ENCODE data around the gene RAD51B. TPM values are rescaled to one million over a fixed set of nuclear protein-coding genes. Genes with fewer than 3 reads are reported as not detected.

RAD51B gene
- total and polyA plus RNA-seq, 9 of the 15 experiments (the other 6 are each of a cell fraction or from before 2014, with no cell fraction given), result 8.5 to 17.3 (median 11.3) TPM

GRCh38 chr14:68028075-68028474 is 208.5 kb downstream of the RAD51B start:
- POLR2A ChIA-PET, result no interaction called here
- Histone ChIP-seq H3K4me3 (no peak overlapping the region), H3K36me3 (ENCODE audit: control insufficient read depth, insufficient read depth, low read length) (no peaks in the 10 kb centered on the region), H3K9me1 (ENCODE audit: control insufficient read depth, insufficient read depth, low read length) (no peaks in the 10 kb centered on the region), H2AFZ (ENCODE audit: low read depth, low read length) (no peak overlapping the region), H3K79me2 (ENCODE audit: control insufficient read depth, insufficient read depth, low read length) (no peaks in the 10 kb centered on the region), H3K9me3 (replicated peaks; ENCODE audit: control insufficient read depth, insufficient read depth, low read depth, low read length) (no peaks in the 10 kb centered on the region), H4K20me1 (replicated peaks; ENCODE audit: control insufficient read depth, insufficient read depth, low read length) (no peaks in the 10 kb centered on the region), H3K27ac (ENCODE audit: extremely low read depth, low read depth, low read length) (no peak overlapping the region), H3K9ac (ENCODE audit: insufficient read depth in 1 of 2, low read depth in 2 of 2, low read length in 2 of 2) (no peak overlapping the region), H3K4me2 (ENCODE audit: insufficient read depth, low read length) (no peak overlapping the region), H3K4me1 (replicated peaks in 1 of 2; ENCODE audit: control insufficient read depth in 2 of 2, insufficient read depth in 2 of 2, low read length in 2 of 2) (no peaks in the 10 kb centered on the region), H3K27me3 (ENCODE audit: control insufficient read depth in 2 of 2, insufficient read depth in 2 of 2, low read length in 2 of 2) (no peaks in the 10 kb centered on the region)
- ATAC-seq (no peak), DNase-seq (ENCODE audit: extremely low read depth in 1 of 4, low spot score in 3 of 4) (no peak), FAIRE-seq (no peak)
- CTCF ChIA-PET (ENCODE audit: low intra/inter-chr PET ratio), result no interaction called here
- BruUV-seq (replicated peaks), result no TSS peak
- in situ Hi-C loops (cut with MboI) (no loop called here), intact Hi-C loops (cut with micrococcal nuclease) (no loop called here)
- 8% methylated on average over 1 of the region's 1 CpG for WGBS (ENCODE audit: insufficient coverage, low coverage, missing lambda C conversion rate)
- TF ChIP-seq ESRRA (IDR thresholded peaks at IDR 0.05; ENCODE audit: borderline replicate concordance, low read depth), result no peak
- no peak for TF ChIP-seq HES1 (IDR thresholded peaks at IDR 0.05; ENCODE audit: low read depth)
- TF ChIP-seq, protein P1, sequence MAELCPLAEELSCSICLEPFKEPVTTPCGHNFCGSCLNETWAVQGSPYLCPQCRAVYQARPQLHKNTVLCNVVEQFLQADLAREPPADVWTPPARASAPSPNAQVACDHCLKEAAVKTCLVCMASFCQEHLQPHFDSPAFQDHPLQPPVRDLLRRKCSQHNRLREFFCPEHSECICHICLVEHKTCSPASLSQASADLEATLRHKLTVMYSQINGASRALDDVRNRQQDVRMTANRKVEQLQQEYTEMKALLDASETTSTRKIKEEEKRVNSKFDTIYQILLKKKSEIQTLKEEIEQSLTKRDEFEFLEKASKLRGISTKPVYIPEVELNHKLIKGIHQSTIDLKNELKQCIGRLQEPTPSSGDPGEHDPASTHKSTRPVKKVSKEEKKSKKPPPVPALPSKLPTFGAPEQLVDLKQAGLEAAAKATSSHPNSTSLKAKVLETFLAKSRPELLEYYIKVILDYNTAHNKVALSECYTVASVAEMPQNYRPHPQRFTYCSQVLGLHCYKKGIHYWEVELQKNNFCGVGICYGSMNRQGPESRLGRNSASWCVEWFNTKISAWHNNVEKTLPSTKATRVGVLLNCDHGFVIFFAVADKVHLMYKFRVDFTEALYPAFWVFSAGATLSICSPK (IDR thresholded peaks at IDR 0.05; ENCODE audit: borderline replicate concordance), result no peak
- TF ChIP-seq KLF1 (tag; IDR thresholded peaks at IDR 0.05), result no peak
- TF ChIP-seq U2AF1 (optimal IDR thresholded peaks at IDR 0.05; ENCODE audit: low read depth, low read length), result no peak
- no peak for TF ChIP-seq CREB1 (IDR thresholded peaks at IDR 0.05)
- no peak for TF ChIP-seq CREB1 (CRISPR knock-in tag; IDR thresholded peaks at IDR 0.05)
- TF ChIP-seq, protein P2, sequence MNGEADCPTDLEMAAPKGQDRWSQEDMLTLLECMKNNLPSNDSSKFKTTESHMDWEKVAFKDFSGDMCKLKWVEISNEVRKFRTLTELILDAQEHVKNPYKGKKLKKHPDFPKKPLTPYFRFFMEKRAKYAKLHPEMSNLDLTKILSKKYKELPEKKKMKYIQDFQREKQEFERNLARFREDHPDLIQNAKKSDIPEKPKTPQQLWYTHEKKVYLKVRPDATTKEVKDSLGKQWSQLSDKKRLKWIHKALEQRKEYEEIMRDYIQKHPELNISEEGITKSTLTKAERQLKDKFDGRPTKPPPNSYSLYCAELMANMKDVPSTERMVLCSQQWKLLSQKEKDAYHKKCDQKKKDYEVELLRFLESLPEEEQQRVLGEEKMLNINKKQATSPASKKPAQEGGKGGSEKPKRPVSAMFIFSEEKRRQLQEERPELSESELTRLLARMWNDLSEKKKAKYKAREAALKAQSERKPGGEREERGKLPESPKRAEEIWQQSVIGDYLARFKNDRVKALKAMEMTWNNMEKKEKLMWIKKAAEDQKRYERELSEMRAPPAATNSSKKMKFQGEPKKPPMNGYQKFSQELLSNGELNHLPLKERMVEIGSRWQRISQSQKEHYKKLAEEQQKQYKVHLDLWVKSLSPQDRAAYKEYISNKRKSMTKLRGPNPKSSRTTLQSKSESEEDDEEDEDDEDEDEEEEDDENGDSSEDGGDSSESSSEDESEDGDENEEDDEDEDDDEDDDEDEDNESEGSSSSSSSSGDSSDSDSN (IDR thresholded peaks at IDR 0.05; ENCODE audit: borderline replicate concordance in 1 of 2, low read depth in 2 of 2, low read length in 2 of 2), result no peak
- no peak for TF ChIP-seq EZH2 (IDR thresholded peaks at IDR 0.05; ENCODE audit: borderline replicate concordance, low read depth, low read length)
- no peak for TF ChIP-seq CBFA2T2 (conservative IDR thresholded peaks at IDR 0.05)
- no peak for TF ChIP-seq XRCC4 (IDR thresholded peaks at IDR 0.05; ENCODE audit: extremely low read depth, insufficient read depth, insufficient read length)
- no peak for TF ChIP-seq BRCA1 (IDR thresholded peaks at IDR 0.05)
- no peak for TF ChIP-seq BRCA1 (CRISPR knock-in tag; IDR thresholded peaks at IDR 0.05)
- TF ChIP-seq RHOXF2B (CRISPR knock-in tag; conservative IDR thresholded peaks at IDR 0.05), result no peak
- no peak for TF ChIP-seq RBM17 (IDR thresholded peaks at IDR 0.05; ENCODE audit: borderline replicate concordance, low read depth, low read length)
- TF ChIP-seq, protein P3, sequence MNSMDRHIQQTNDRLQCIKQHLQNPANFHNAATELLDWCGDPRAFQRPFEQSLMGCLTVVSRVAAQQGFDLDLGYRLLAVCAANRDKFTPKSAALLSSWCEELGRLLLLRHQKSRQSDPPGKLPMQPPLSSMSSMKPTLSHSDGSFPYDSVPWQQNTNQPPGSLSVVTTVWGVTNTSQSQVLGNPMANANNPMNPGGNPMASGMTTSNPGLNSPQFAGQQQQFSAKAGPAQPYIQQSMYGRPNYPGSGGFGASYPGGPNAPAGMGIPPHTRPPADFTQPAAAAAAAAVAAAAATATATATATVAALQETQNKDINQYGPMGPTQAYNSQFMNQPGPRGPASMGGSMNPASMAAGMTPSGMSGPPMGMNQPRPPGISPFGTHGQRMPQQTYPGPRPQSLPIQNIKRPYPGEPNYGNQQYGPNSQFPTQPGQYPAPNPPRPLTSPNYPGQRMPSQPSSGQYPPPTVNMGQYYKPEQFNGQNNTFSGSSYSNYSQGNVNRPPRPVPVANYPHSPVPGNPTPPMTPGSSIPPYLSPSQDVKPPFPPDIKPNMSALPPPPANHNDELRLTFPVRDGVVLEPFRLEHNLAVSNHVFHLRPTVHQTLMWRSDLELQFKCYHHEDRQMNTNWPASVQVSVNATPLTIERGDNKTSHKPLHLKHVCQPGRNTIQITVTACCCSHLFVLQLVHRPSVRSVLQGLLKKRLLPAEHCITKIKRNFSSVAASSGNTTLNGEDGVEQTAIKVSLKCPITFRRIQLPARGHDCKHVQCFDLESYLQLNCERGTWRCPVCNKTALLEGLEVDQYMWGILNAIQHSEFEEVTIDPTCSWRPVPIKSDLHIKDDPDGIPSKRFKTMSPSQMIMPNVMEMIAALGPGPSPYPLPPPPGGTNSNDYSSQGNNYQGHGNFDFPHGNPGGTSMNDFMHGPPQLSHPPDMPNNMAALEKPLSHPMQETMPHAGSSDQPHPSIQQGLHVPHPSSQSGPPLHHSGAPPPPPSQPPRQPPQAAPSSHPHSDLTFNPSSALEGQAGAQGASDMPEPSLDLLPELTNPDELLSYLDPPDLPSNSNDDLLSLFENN (IDR thresholded peaks at IDR 0.05; ENCODE audit: low read depth in 2 of 2, low read length in 2 of 2), result no peak
- no peak for TF ChIP-seq ZNF133 (CRISPR knock-in tag; IDR thresholded peaks at IDR 0.05)

Measured in K562 (cell line).